Adrenal gland (tissue), 12 donors: ENCODE results near the gene PNPLA1. TPM values are rescaled to one million over a fixed set of nuclear protein-coding genes. Genes with fewer than 3 reads are reported as not detected.

ENCODE experiments used
- DNase-seq, 7 donors: peaks; one replicate each; pipeline ENCODE4 v3.0.0-alpha.2; 2019 to 2020
- H3K27ac ChIP-seq, 5 donors: fragments of 200-600 bp; sonication (generic) in 4 of 5; 1 replicate in 3 of 5; 2 replicates in 2 of 5; pipeline versions ENCODE4 v1.5.1 to v1.8.0; 2016 to 2020; ENCODE audit warnings: mild to moderate bottlenecking in 1 of 5
- H3K27me3 ChIP-seq: fragments of 200-600 bp; 2 replicates; pipeline ENCODE4 v1.8.0; 2021
- H3K36me3 ChIP-seq, 2 donors: fragments of 200-600 bp; replicated peaks in 1 of 2; 1 replicate in 1 of 2; 2 replicates in 1 of 2; pipeline versions ENCODE4 v1.5.1 to v1.8.0; 2018 to 2022
- H3K4me1 ChIP-seq, 2 donors: fragments of 200-600 bp; replicated peaks in 1 of 2; 1 replicate in 1 of 2; 2 replicates in 1 of 2; pipeline versions ENCODE4 v1.5.1 to v1.8.0; 2018 to 2021
- H3K4me3 ChIP-seq, 4 donors: fragments of 200-600 bp; sonication (generic) in 3 of 4; one replicate each; pipeline ENCODE4 v1.5.1; 2016 to 2018
- H3K9me3 ChIP-seq, 3 donors: fragments of 200-600 bp; sonication (generic) in 1 of 3; replicated peaks in 1 of 3; 1 replicate in 2 of 3; 2 replicates in 1 of 3; pipeline versions ENCODE4 v1.5.1 to v1.8.0; 2016 to 2021
- CTCF ChIP-seq, 6 experiments: fragments of 450-650 bp in 4 of 6; fragments of 200-600 bp in 2 of 6; sonication (generic) in 1 of 6; IDR thresholded peaks; 1 replicate in 5 of 6; 2 replicates in 1 of 6; pipeline versions ENCODE4 v1.5.1 to v1.8.0; 2016 to 2021; ENCODE audit warnings: antibody characterized with exemption in 6 of 6, mild to moderate bottlenecking in 2 of 6, moderate library complexity in 1 of 6
- POLR2A ChIP-seq, 2 donors: fragments of 450-650 bp; IDR thresholded peaks; one replicate each; pipeline ENCODE4 v1.6.1; 2017; ENCODE audit warnings: antibody characterized with exemption in 2 of 2, mild to moderate bottlenecking in 2 of 2, moderate library complexity in 1 of 2
- WGBS, 4 donors: extraction: QIAGEN DNeasy Blood & Tissue Kit in 2 of 4; methylation state at CpG; one replicate each; pipeline versions ENCODE4 v1.1.5 to v1.1.7; 2013 to 2017; 5-methylcytosine and 5-hydroxymethylcytosine counted together
- intact Hi-C, 2 donors: fragments of 100-400 bp; cut with DNase I; formaldehyde crosslinking; loops; one replicate each; pipeline versions ENCODE4 v1.14.1 to v1.15.0; 2022 to 2023
- polyA plus RNA-seq, 3 donors: library from polyadenylated mRNA; stranded (reverse); fragments of 200-250 nt in 2 of 3; fragments of 350-450 nt in 1 of 3; fragmentation: Illumina TruSeq in 1 of 3; extraction: RNeasy Lipid Tissue Mini Kit (QIAGEN cat#74804) in 1 of 3; gene quantifications; one replicate each; pipeline ENCODE4 v1.2.3, GENCODE V29; 2013 to 2014
- total RNA-seq, 9 donors: library from RNA; depleted of rRNA in 4 of 9; stranded (reverse); fragments of >200 nt in 4 of 9; fragments of 120-200 nt in 1 of 9; fragmentation: NEBNext Ultra II Directional in 1 of 9; extraction: Animal tissue kit (Norgen Biotek cat#: 25700) in 1 of 9; gene quantifications; one replicate each; pipeline versions ENCODE4 v1.1.0 to v1.2.4, GENCODE V29; 2013 to 2023
- donor health status: healthy with polysubstance abuse.
- donor health status: Bipolar disorder and iron deficiency.
- donor health status: DM: yes; HTN: yes; CAD: no.
- donor health status: DM: no; HTN: no; CAD: no.
- donor health status: DM: no; HTN: no; CAD: no.
- donor health status: DM: yes; HTN: yes; CAD: no.

PNPLA1 gene
- total and polyA plus RNA-seq, 12 donors, result 0.11 to 1.6 (median 0.29) TPM; not detected in 6

DNA sequence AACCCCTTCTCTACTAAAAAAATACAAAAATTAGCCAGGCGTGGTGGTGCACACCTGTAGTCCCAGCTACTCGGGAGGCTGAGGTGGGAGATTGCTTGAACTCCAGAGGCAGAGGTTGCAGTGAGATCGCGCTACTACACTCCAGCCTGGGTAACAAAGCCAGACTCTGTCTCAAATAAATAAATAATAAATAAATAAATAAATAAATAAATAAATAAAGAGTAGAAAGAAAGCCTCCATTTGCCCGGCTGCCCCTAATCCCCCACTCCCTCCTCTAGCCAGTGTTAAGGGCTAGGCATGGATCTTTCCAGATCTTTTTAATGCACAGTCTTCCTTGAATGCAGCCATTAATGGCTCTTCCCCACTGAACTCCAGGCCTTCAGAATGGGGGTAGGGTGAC lies 3.2 kb downstream of the PNPLA1 start:
- DNase-seq, result no peak
- TF ChIP-seq CTCF (IDR thresholded peaks at IDR 0.05) (no peak), POLR2A (IDR thresholded peaks at IDR 0.05) (no peak)
- Histone ChIP-seq H3K4me1 (no peaks in the 10 kb centered on the region), H3K9me3 (no peaks in the 10 kb centered on the region), H3K4me3 (no peak overlapping the region), H3K27me3 (no peaks in the 10 kb centered on the region), H3K27ac (no peak overlapping the region), H3K36me3 (no peaks in the 10 kb centered on the region)
- intact Hi-C loops, result no loop called here
- 95 to 98% (median 95%) methylated on average over 5 of the region's 5 CpGs for WGBS, 4 donors

DNA sequence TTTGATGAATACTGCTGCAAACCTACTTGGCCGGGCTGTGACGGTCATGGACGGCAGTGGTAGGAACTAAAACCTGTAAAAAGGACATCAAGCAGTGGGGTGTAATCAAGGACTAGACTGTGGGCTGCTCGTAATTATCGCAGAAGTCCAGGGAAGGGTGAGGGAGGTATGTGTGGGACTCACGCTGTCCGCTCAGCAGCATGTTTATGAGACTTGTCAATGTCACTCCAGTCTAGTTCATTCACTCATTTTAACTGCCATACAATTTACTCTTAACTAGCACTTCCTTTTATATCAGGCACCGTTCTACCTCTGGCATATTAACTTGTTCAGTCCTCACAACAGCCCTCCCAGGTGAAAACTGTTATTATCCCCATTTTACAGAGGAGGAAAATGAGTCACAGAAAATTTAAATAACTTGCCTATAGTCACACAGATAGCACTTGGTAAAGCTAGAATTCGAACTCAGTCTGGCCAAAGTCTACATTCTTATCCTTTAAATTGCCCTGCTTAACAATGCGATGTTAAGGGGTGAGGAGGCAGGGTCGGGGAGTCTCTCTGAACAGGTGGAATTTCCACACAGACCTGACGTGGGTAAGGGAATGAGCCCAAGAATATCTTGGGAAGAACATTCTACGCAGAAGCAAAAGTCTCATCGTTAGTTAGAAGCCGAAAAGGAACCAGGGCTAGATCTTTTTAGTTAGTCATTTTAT lies 4.1 kb downstream of the PNPLA1 start:
- H3K27me3 ChIP-seq, result no peaks in the 10 kb centered on the region
- no peaks in the 10 kb centered on the region for H3K36me3 ChIP-seq
- H3K9me3 ChIP-seq, result no peaks in the 10 kb centered on the region
- no peaks in the 10 kb centered on the region for H3K4me1 ChIP-seq
- H3K4me3 ChIP-seq, result no peak overlapping the region
- intact Hi-C loops, result no loop called here
- no peak for DNase-seq
- 82 to 91% (median 88%) methylated on average over 15 of the region's 15 CpGs for WGBS, 4 donors
- no peak overlapping the region for H3K27ac ChIP-seq
- no peak for TF ChIP-seq CTCF (IDR thresholded peaks at IDR 0.05)
- TF ChIP-seq POLR2A (IDR thresholded peaks at IDR 0.05), result no peak

- intact Hi-C loops, result no loop called here
- H3K9me3 ChIP-seq, result no peaks in the 10 kb centered on the region
- H3K4me1 ChIP-seq, result no peaks in the 10 kb centered on the region
- no peaks in the 10 kb centered on the region for H3K36me3 ChIP-seq
- WGBS, 4 donors, result 80 to 86% (median 82%) methylated on average over 13 of the region's 13 CpGs
- TF ChIP-seq POLR2A (IDR thresholded peaks at IDR 0.05) (no peak), CTCF (IDR thresholded peaks at IDR 0.05) (no peak)
- no peak overlapping the region for H3K4me3 ChIP-seq
- DNase-seq, result no peak
- no peaks in the 10 kb centered on the region for H3K27me3 ChIP-seq
- H3K27ac ChIP-seq, result no peak overlapping the region
Measured at GRCh38 chr6:36276581-36277536, 7.0 kb downstream of the PNPLA1 start.

- DNase-seq, result no peak
- Histone ChIP-seq H3K36me3 (no peaks in the 10 kb centered on the region), H3K4me3 (no peak overlapping the region), H3K4me1 (no peaks in the 10 kb centered on the region), H3K9me3 (no peaks in the 10 kb centered on the region), H3K27ac (no peak overlapping the region), H3K27me3 (no peaks in the 10 kb centered on the region)
- intact Hi-C loops, result no loop called here
- WGBS, 4 donors, result 60 to 66% (median 64%) methylated on average over 2 of the region's 2 CpGs
- TF ChIP-seq POLR2A (IDR thresholded peaks at IDR 0.05), result no peak
- TF ChIP-seq CTCF (IDR thresholded peaks at IDR 0.05), result no peak
Measured at GRCh38 chr6:36277946-36278470, 8.1 kb downstream of the PNPLA1 start.
